NCI-H748 (cell line): ENCODE data around the gene DAPK1.

ENCODE experiments used
- DNase-seq: peaks from one replicate; lab custom pipeline; 2025; ENCODE audit not compliant: unreplicated experiment; lab: John Stamatoyannopoulos, UW

DAPK1 gene

GRCh38 chr9:87587864-87588263 is 90.2 kb downstream of the DAPK1 start:
- no peak for DNase-seq

- DNase-seq, result peak; percentile 61
Measured at GRCh38 chr9:87588339-87588738, 90.7 kb downstream of the DAPK1 start.

GRCh38 chr9:87590996-87591395 is 93.3 kb downstream of the DAPK1 start:
- DNase-seq, result no peak

GRCh38 chr9:87592554-87593358 is 95.1 kb downstream of the DAPK1 start:
- no peak for DNase-seq

GRCh38 chr9:87593359-87593980 is 95.8 kb downstream of the DAPK1 start:
- DNase-seq, result no peak

GRCh38 chr9:87594194-87594593 is 96.5 kb downstream of the DAPK1 start:
- DNase-seq, result no peak

GRCh38 chr9:87594662-87595061 is 97.0 kb downstream of the DAPK1 start:
- DNase-seq, result no peak

GRCh38 chr9:87595610-87596009 is 97.9 kb downstream of the DAPK1 start:
- peak; percentile 54 for DNase-seq

GRCh38 chr9:87596862-87597261 is 99.2 kb downstream of the DAPK1 start:
- no peak for DNase-seq

GRCh38 chr9:87597710-87598443 is 100.2 kb downstream of the DAPK1 start:
- no peak for DNase-seq

- no peak for DNase-seq
Measured at GRCh38 chr9:87599901-87600610, 102.4 kb downstream of the DAPK1 start.

- DNase-seq, result no peak
Measured at GRCh38 chr9:87601176-87601575, 103.5 kb downstream of the DAPK1 start.

- no peak for DNase-seq
Measured at GRCh38 chr9:87601595-87601994, 103.9 kb downstream of the DAPK1 start.

- DNase-seq, result no peak
Measured at GRCh38 chr9:87602933-87603643, 105.4 kb downstream of the DAPK1 start.

GRCh38 chr9:87603854-87604490 is 106.3 kb downstream of the DAPK1 start:
- DNase-seq, result no peak

GRCh38 chr9:87604886-87605588 is 107.4 kb downstream of the DAPK1 start:
- no peak for DNase-seq

- no peak for DNase-seq
Measured at GRCh38 chr9:87605676-87606075, 108.0 kb downstream of the DAPK1 start.

GRCh38 chr9:87606841-87607521 is 109.3 kb downstream of the DAPK1 start:
- DNase-seq, result no peak

GRCh38 chr9:87607859-87608258 is 110.2 kb downstream of the DAPK1 start:
- no peak for DNase-seq
